ENCODE results near the gene CETP.

GRCh38 chr16:56930486-56931270 lies 31.1 kb upstream of the CETP start:
- TF ChIP-seq CTCF (IDR thresholded peaks at IDR 0.05; ENCODE audit: control extremely low read depth in 1 of 3, insufficient read depth in 1 of 3, low read depth in 1 of 3, low read length in 3 of 3) (no peak), EZH2 (IDR thresholded peaks at IDR 0.05; ENCODE audit: low read depth, low read length, severe bottlenecking) (no peak), JUND (IDR thresholded peaks at IDR 0.05; ENCODE audit: low read length) (no peak), USF2 (IDR thresholded peaks at IDR 0.05; ENCODE audit: low read length) (no peak), POLR2AphosphoS5 (IDR thresholded peaks at IDR 0.05; ENCODE audit: low read depth, low read length) (no peak), RAD21 (IDR thresholded peaks at IDR 0.05 in 1 of 2, conservative IDR thresholded peaks at IDR 0.05 in 1 of 2; ENCODE audit: low read depth in 2 of 2, low read length in 2 of 2) (no peak), CREB1 (IDR thresholded peaks at IDR 0.05) (no peak), CHD2 (IDR thresholded peaks at IDR 0.05; ENCODE audit: low read length) (no peak), SIN3A (conservative IDR thresholded peaks at IDR 0.05 in 1 of 2, IDR thresholded peaks at IDR 0.05 in 1 of 2; ENCODE audit: low read depth in 1 of 2, low read length in 2 of 2) (no peak), BRCA1 (IDR thresholded peaks at IDR 0.05; ENCODE audit: low read depth, low read length) (no peak), POLR2A (IDR thresholded peaks at IDR 0.05; ENCODE audit: control extremely low read depth in 1 of 2, low read depth in 2 of 2, low read length in 2 of 2) (no peak), SP4 (IDR thresholded peaks at IDR 0.05; ENCODE audit: low read length) (no peak), YY1 (IDR thresholded peaks at IDR 0.05; ENCODE audit: low read depth, low read length) (no peak)
